GM10248 (cell line): ENCODE data around the gene INS.
"Not testable (repeated sequence)": the region's sequence is repeated elsewhere in the genome, so short reads cannot be mapped to it uniquely, and the experiment has no call there.

Experiments
- CTCF ChIA-PET: fragments of 300-600 bp; sonication (Branson Sonifier 250); formaldehyde crosslinking; extraction: SDS; loops from one replicate; lab custom pipeline; 2021; ENCODE audit warnings: antibody characterized with exemption; lab: Yijun Ruan, JAX
- POLR2A ChIA-PET: fragments of 350-650 bp; sonication (Branson Sonifier 250); formaldehyde crosslinking; extraction: SDS; loops from one replicate; lab custom pipeline; 2020; ENCODE audit warnings: antibody characterized with exemption; lab: Yijun Ruan, JAX
- DNase-seq: peaks from one replicate; pipeline ENCODE4 v3.0.0; 2012; ENCODE audit errors: extremely low spot score
- TF ChIP-seq, protein P1 (sequence below): IDR thresholded peaks from 2 replicates; pipeline ENCODE4 v1.5.1; 2012; ENCODE audit warnings: mild to moderate bottlenecking, low read depth; ENCODE audit errors: extremely low read depth, missing control alignments, control extremely low read depth

INS gene

GRCh38 chr11:2182692-2183474 is 21.9 kb upstream of the INS start:
- ChIA-PET POLR2A (no interaction called here), CTCF (interaction anchor here (2.5 kb wide), 1 partner anchor 12 kb away, joined by 12 read pairs; no protein-coding TSS in a partner anchor)
- DNase-seq = no peak
- TF ChIP-seq, protein P1, sequence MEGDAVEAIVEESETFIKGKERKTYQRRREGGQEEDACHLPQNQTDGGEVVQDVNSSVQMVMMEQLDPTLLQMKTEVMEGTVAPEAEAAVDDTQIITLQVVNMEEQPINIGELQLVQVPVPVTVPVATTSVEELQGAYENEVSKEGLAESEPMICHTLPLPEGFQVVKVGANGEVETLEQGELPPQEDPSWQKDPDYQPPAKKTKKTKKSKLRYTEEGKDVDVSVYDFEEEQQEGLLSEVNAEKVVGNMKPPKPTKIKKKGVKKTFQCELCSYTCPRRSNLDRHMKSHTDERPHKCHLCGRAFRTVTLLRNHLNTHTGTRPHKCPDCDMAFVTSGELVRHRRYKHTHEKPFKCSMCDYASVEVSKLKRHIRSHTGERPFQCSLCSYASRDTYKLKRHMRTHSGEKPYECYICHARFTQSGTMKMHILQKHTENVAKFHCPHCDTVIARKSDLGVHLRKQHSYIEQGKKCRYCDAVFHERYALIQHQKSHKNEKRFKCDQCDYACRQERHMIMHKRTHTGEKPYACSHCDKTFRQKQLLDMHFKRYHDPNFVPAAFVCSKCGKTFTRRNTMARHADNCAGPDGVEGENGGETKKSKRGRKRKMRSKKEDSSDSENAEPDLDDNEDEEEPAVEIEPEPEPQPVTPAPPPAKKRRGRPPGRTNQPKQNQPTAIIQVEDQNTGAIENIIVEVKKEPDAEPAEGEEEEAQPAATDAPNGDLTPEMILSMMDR = no peak

DNA sequence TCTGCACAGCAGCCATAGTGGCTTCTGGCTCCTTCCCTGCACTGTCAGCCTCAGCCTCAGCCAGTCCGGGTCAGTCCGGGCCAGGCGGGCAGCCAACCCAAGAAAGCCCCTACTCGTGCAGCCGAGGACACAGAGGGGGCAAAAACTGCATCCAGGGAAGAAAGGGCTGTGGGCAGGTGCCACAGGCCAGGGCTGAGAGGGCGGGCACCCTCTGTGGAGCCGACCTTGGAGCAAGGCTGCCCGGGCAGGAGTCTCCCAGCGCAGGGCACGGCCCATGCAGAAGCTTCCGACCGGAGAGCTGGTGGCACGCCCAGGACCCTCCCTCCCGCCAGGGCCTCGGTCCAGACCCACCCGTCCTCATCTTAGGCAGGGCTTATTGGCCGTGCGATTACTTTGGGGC is 21.1 kb upstream of the INS start:
- CTCF ChIA-PET = no interaction called here
- POLR2A ChIA-PET = no interaction called here
- TF ChIP-seq, protein P1 = no peak
- no peak for DNase-seq

DNA sequence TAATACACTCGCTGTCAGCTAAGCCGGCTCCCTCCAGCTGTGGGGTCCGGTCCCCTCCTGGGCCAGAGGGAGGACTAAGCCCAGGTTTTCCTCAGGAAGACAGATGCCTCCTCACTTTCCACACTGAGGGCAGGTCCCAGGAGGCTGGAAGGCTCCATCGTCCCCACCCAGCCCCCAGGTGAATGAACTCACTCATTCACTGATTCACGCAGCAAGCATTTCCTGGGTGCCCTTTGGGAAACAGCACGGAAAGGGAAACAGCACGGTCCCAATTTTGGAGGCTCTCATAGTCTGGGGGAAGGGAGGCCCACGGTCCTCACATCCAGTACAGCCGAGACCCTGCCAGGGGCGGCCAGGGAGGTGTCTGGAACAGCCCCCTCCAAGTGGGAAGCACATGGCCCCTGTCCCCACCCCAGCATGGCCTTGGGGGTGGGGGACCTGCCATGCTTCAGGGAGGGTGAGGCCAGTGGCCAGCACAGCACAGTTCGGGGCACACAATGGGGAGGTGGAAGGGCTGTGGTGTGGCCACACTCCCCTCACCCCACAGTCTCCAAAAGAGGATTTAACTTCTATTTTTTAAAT is 19.9 kb upstream of the INS start:
- CTCF ChIA-PET = interaction anchor here (1.1 kb wide), 1 partner anchor 30 kb away, joined by 3 read pairs; no protein-coding TSS in a partner anchor
- TF ChIP-seq, protein P1 = no peak
- POLR2A ChIA-PET = no interaction called here
- DNase-seq = no peak

DNA sequence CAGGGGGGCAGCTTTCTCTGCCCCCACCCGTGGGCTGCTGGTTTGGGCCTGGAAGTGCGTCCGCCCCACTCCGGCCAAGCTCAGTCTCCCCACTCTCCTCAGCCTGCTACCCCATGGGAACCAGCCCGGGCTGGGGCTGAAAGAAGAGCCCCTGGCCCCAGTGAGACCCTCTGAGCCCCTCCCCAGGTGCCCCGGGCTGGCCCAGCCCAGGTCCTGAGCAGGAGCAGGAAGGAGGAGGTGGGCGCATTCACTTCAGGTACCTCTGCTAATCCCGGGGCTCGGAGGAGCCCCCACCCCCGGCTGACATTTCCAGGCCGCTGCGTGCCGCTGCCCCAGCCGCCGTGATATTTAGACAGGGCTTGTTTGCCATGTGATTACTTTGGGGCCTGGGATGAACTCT is 19.3 kb upstream of the INS start:
- CTCF ChIA-PET = interaction anchor here (1.1 kb wide), 1 partner anchor 29 kb away, joined by 3 read pairs; no protein-coding TSS in a partner anchor
- POLR2A ChIA-PET = no interaction called here
- TF ChIP-seq, protein P1 = no peak
- DNase-seq = no peak

GRCh38 chr11:2179516-2179915 is 18.5 kb upstream of the INS start:
- CTCF ChIA-PET = interaction anchor here (0.8 to 1.1 kb wide), 3 partner anchors 15 to 241 kb away, joined by 3 read pairs; no protein-coding TSS in a partner anchor
- POLR2A ChIA-PET = no interaction called here
- no peak for DNase-seq
- TF ChIP-seq, protein P1 = no peak

- POLR2A ChIA-PET = no interaction called here
- TF ChIP-seq, protein P1 = no peak
- CTCF ChIA-PET = interaction anchor here (0.8 kb wide), 2 partner anchors 16 to 242 kb away, joined by 3 read pairs; no protein-coding TSS in a partner anchor
- DNase-seq = no peak
These were observed 18.0 kb upstream of the INS start for GRCh38 chr11:2178906-2179494.

GRCh38 chr11:2178055-2178773 is 17.2 kb upstream of the INS start:
- POLR2A ChIA-PET, CTCF ChIA-PET, DNase-seq: not testable (repeated sequence)
